ENCODE results near the gene THUMPD1. TPM values are rescaled to one million over a fixed set of nuclear protein-coding genes. Genes with fewer than 3 reads are reported as not detected.
A peak's percentile ranks its signal among the peaks of the same experiment; 100 is the strongest.

THUMPD1 gene
- total RNA-seq, 4 donors from 2014 or later = 44.6 to 59.9 (median 45.5) TPM

DNA sequence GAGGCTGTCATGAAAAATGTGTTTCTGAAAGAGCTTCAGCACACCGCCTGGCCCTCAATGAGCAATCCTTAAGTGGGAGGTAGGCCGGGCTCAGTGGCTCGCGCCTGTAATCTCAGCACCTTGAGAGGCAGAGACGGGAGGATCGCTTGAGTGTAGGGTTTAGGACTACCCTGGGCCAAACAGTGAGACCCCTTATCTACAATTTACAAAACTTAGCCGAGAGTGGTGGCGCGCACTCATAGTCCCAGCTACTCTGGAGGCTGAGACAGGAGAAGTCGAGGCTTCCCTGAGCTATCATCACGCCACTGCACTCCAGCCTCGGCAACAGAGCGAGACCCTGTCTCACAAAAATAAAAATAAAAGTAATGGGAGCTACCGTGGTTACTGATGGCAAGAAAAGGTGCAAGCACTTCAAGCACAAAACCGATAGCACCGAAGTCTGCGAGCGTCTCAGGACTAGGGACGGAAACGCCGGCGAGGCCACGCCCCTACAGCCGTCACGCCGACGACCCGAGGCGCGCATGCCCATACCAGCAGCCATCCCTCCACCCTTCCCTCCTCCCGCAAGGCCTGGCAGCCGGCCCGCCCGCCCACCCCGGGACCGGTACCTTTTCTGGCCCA lies 607 bp downstream of the THUMPD1 start:
- TF ChIP-seq, protein P1, sequence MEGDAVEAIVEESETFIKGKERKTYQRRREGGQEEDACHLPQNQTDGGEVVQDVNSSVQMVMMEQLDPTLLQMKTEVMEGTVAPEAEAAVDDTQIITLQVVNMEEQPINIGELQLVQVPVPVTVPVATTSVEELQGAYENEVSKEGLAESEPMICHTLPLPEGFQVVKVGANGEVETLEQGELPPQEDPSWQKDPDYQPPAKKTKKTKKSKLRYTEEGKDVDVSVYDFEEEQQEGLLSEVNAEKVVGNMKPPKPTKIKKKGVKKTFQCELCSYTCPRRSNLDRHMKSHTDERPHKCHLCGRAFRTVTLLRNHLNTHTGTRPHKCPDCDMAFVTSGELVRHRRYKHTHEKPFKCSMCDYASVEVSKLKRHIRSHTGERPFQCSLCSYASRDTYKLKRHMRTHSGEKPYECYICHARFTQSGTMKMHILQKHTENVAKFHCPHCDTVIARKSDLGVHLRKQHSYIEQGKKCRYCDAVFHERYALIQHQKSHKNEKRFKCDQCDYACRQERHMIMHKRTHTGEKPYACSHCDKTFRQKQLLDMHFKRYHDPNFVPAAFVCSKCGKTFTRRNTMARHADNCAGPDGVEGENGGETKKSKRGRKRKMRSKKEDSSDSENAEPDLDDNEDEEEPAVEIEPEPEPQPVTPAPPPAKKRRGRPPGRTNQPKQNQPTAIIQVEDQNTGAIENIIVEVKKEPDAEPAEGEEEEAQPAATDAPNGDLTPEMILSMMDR (IDR thresholded peaks at IDR 0.05) = no peak
- DNase-seq (ENCODE audit: low spot score) (peak; percentile 55), ATAC-seq (ENCODE audit: low FRiP score) (peak; percentile 96)

DNA sequence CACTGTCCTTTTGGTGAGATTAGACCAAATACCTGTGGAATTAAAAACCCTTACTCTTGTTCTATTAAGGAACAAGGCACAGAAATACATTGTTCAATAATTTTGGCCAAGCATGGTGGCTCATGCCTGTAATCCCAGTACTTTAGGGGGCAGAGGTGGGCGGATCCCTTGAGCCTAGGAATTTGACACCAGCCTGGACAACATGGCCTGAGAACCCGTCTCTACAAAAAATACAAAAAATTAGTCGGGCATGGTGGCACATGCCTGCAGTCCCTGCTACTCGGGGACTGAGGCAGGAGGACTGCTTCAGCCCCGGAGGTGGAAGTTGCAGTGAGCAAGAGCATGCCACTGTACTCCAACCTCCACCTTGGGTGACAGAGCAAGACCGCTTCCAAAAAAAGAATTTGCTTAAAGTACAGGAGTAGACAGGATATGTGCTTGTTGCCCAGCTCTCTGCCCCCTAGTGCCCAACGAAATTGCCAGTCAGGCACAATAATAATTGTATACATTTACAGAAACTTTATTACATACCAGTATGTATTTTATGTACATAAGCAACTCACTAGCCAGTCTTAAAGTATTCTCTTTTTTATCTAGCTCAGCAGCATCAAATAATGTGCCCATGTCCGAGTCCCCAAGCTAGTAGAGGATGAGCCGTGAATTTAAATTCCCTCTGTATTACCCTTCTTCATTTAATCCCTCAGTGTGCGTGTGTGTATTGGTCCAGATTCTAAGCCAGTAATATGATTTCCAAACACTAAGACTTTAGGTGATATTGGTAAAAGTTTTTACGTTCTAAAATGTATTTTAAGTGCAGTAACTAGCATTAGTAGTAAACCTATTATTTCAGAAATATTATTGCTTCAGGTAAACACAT lies 1.4 kb downstream of the THUMPD1 start:
- TF ChIP-seq, protein P1 (IDR thresholded peaks at IDR 0.05) = no peak
- no peak for DNase-seq (ENCODE audit: low spot score)

DNA sequence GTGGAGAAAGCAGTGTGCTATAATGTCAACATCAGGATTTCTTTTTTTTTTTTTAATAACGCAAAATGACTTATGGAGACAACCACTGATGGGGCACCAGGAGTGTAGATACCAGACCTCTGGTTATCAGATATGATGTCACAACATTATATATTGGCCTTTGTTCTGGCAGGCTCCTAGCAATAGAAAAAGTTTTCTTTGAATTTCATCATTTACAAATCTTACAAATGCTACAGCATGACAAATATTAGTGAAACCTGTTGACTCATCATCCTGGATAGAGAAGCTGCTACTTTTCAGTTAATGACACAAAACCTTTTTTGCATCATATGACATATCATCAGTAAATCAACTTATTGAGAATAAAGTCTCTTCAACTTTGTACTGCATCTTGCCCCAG lies 6.1 kb downstream of the THUMPD1 start:
- TF ChIP-seq, protein P1 (IDR thresholded peaks at IDR 0.05) = no peak
- DNase-seq (ENCODE audit: low spot score) (no peak), ATAC-seq (ENCODE audit: low FRiP score) (no peak)

More for the DNA sequence above, 1.4 kb downstream of the THUMPD1 start:
- no peak for ATAC-seq (ENCODE audit: low FRiP score)

DNA sequence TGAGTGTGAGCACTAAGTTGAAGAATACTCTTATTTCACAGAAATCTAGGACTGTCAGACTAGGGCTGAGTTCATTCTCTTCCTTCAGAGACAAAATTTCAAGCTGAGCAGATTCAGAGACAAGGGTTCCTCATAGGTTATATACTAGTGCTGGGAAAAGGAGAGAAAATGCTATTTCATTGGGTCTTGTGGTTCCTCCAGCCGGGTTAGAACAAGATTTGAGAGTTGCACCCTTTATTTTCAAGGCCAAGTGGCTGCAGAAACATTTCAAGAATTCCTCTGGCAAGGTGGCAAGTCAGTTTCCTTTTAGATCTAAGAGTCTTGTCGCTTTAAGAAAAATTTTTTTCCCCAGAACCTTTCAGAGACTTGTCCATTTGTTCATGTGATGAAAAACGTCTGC lies 6.8 kb downstream of the THUMPD1 start:
- TF ChIP-seq, protein P1 (IDR thresholded peaks at IDR 0.05) = no peak
- no peak for ATAC-seq (ENCODE audit: low FRiP score)
- no peak for DNase-seq (ENCODE audit: low spot score)

DNA sequence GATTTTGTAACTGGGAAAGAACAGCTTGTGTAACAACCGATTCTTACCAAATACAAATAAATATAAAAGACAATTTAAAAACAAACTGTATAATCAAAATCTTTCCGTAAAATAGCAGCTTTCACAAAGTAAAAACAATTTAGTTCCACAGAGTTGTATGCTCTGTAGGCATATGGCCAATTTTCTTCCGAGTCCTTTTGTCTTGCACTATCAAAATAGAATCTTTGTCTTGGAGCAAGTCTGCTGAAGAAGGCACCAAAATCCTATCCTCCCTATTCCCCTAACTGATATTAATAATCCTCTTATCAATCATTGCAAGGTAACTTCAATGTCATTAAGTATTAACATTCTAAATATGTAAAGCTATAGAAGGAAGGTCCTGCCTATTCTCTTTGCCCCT lies 7.6 kb downstream of the THUMPD1 start:
- DNase-seq (ENCODE audit: low spot score) (no peak), ATAC-seq (ENCODE audit: low FRiP score) (no peak)
- TF ChIP-seq, protein P1 (IDR thresholded peaks at IDR 0.05) = no peak

DNA sequence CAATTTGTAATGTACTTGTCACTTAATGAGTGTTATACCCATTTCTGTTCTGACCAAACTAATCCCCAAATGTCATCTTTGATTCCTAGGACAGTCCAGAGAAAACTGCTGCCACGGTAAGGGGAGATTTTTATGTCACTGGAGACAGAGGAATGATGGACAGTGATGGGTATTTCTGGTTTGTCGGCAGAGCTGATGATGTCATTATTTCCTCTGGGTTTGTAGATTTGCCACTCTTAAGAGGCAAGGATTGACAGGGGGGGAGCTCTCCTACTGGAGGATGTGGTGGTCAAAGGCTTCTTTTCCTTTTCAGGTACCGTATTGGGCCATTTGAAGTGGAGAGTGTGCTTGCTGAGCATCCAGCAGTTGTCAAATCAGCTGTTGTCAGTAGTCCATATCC lies 12.5 kb downstream of the THUMPD1 start:
- no peak for ATAC-seq (ENCODE audit: low FRiP score)
- no peak for DNase-seq (ENCODE audit: low spot score)
- TF ChIP-seq, protein P1 (IDR thresholded peaks at IDR 0.05) = no peak

All from omental fat pad (tissue), 4 donors.